Activated CD8-positive, alpha-beta memory T cell treated with anti-CD3 and anti-CD28 coated beads, Interleukin-2, amount 50 U/mL, for 4 hours (primary cell): Measurements from ENCODE around the gene KRTAP5-1.

ENCODE experiments used
- DNase-seq: peaks from one replicate; pipeline ENCODE4 v3.0.0-alpha.2; 2020

KRTAP5-1 gene

DNA sequence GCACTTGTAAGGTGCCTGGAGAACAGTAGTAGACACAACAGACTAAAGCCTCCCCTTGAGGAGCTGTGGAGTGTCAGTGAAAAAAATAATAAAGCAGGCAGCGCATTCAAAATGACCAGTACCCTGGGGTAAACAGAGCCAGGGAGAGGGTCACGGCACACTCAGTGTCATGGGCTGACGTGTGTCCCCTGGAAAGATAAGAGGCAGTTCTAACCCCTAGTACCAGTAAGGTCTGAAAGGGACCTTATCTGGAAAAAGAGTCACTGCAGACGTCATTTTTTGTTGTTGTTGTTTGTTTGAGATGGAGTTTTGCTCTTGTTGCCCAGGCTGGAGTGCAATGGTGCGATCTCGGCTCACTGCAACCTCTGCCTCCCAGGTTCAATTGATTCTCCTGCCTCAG, 45.0 kb downstream of the KRTAP5-1 start:
- no peak for DNase-seq

DNA sequence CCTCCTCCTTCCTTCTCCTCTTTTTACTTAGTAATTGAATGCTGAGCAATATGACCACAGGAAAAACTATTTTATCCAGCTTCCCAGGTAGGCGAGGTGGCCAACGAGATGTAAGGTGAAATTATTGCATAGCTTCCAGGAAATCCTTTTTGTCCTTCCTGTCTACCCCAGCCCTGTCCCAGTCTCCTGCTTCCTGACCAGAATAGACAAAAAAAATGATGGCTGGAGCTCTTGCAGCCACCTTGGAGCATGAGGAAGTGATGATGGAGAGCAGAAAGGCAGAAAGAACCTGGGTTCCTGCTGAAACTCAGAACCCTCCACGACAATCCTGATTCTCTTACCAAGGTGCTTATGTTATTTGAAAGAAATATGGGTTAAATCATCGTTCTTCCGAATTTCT, 46.9 kb downstream of the KRTAP5-1 start:
- no peak for DNase-seq

- DNase-seq = no peak
Measured at GRCh38 chr11:1536065-1536843, 48.8 kb downstream of the KRTAP5-1 start.

GRCh38 chr11:1534682-1535081, 50.4 kb downstream of the KRTAP5-1 start:
- DNase-seq = no peak
